ENCODE data around the gene THRAP3. TPM values are rescaled to one million over a fixed set of nuclear protein-coding genes. Genes with fewer than 3 reads are reported as not detected.

Gene THRAP3
- total RNA-seq, 2 donors from 2014 or later: 27.4 to 32.2 TPM

DNA sequence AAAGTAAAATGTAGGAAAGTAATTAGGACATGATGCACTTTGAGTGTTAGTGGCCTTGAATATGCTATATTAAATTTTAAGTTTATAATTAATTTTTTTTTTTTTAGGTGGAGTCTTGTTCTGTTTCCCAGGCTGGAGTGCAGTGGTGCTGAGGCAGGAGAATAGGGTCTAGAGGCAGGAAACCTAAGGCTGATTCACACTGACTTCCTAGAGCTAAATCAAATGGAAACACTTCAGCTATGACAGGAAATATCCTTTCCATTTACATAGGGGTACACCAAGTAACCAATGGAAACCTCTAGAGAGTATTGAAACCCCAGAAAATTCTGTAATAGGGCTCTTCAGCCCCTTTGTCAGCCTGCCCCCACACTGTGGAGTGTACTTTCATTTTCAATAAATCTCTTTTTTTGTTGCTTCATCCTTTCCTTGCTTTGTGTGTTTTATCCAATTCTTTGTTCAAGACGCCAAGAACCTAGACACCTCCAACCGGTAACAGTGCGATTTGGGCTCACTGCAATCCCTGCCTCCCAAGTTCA is 17.9 kb upstream of the THRAP3 start:
- no peak overlapping the region for H3K27ac ChIP-seq
- intact Hi-C loops (cut with DNase I): no loop called here
- no peak for DNase-seq
- no peaks in the 10 kb centered on the region for H3K27me3 ChIP-seq
- H3K4me3 ChIP-seq: no peak overlapping the region
- peaks cover 42% of the 10 kb centered on the region for H3K4me1 ChIP-seq
- 85 to 91% methylated on average over 3 of the region's 3 CpGs for WGBS, 2 donors
- no peak for TF ChIP-seq POLR2A (IDR thresholded peaks at IDR 0.05)
- TF ChIP-seq, protein P1, sequence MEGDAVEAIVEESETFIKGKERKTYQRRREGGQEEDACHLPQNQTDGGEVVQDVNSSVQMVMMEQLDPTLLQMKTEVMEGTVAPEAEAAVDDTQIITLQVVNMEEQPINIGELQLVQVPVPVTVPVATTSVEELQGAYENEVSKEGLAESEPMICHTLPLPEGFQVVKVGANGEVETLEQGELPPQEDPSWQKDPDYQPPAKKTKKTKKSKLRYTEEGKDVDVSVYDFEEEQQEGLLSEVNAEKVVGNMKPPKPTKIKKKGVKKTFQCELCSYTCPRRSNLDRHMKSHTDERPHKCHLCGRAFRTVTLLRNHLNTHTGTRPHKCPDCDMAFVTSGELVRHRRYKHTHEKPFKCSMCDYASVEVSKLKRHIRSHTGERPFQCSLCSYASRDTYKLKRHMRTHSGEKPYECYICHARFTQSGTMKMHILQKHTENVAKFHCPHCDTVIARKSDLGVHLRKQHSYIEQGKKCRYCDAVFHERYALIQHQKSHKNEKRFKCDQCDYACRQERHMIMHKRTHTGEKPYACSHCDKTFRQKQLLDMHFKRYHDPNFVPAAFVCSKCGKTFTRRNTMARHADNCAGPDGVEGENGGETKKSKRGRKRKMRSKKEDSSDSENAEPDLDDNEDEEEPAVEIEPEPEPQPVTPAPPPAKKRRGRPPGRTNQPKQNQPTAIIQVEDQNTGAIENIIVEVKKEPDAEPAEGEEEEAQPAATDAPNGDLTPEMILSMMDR (IDR thresholded peaks at IDR 0.05): no peak
- H3K36me3 ChIP-seq (replicated peaks in 1 of 2; ENCODE audit: insufficient read depth in 1 of 2, low read depth in 2 of 2): no peaks in the 10 kb centered on the region
- no peaks in the 10 kb centered on the region for H3K9me3 ChIP-seq
- ATAC-seq: no peak

DNA sequence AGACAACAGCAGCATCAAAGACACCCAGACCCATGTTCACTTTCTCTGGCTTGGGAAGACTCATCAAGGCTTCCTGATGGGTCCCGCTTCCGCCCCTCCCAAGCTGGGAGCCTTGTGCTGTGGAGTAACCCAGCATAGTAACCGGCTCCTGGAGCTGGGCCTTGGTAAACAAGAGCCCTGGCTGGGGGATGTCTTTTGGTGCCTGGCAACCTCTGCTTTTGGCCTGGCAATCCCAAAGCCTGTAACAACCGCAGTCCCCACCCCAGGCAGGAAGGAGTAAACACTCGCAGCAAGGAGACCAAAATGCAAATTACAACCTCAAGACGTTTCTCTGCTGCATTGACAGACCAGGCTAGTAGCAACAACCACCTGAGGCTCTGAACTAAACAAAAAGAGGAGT is 16.9 kb upstream of the THRAP3 start:
- H3K27me3 ChIP-seq: no peaks in the 10 kb centered on the region
- H3K36me3 ChIP-seq (replicated peaks in 1 of 2; ENCODE audit: insufficient read depth in 1 of 2, low read depth in 2 of 2): no peaks in the 10 kb centered on the region
- peaks cover 36% of the 10 kb centered on the region for H3K4me1 ChIP-seq
- peak; percentile 76 for ATAC-seq
- no peak overlapping the region for H3K4me3 ChIP-seq
- DNase-seq: peak; percentile 63 to 89 (median 78)
- no peak for TF ChIP-seq POLR2A (IDR thresholded peaks at IDR 0.05)
- TF ChIP-seq, protein P1 (IDR thresholded peaks at IDR 0.05): no peak
- H3K9me3 ChIP-seq: no peaks in the 10 kb centered on the region
- peak overlapping the region in 2 of 4 donors; percentile 43 to 48 for H3K27ac ChIP-seq
- WGBS, 2 donors: 16 to 21% methylated on average over 5 to 6 of the region's 6 CpGs
- intact Hi-C loops (cut with DNase I): no loop called here

DNA sequence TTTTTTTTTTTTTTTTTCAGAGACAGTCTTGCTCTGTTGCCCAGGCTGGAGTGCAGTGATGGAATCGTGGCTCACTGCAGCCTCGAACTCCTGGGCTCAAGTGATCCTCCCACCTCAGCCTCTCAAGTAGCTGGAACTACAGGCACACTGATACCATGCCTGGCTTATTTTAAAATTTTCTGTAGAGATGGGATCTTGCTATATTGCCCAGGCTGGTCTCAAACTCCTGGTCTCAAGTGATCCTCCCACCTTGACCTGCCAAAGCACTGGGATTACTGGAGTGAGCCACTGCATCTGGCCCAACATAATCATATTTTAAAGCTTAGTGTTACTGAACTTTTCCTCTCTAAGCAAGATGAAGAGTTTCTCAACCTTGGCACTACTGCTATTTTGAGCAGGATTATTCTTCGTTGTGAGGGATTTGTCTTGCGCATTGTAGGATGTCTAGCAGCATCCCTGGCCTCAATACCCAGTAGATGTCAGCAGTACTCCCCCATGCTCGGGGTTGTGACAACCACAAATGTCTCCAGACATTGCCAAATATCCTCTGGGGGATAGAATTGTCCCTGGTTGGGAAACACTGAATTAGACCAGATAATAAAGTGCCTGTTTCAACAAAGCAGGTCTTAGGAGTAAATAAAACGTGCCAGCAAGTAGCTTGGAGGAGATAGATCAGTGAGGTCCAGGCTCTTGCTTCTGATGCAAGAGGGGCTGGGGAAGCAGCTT is 15.1 kb upstream of the THRAP3 start:
- Histone ChIP-seq H3K27ac (no peak overlapping the region), H3K4me1 (peaks cover 23% of the 10 kb centered on the region), H3K4me3 (no peak overlapping the region), H3K9me3 (no peaks in the 10 kb centered on the region), H3K27me3 (no peaks in the 10 kb centered on the region), H3K36me3 (replicated peaks in 1 of 2; ENCODE audit: insufficient read depth in 1 of 2, low read depth in 2 of 2) (no peaks in the 10 kb centered on the region)
- TF ChIP-seq POLR2A (IDR thresholded peaks at IDR 0.05): no peak
- TF ChIP-seq, protein P1 (IDR thresholded peaks at IDR 0.05): no peak
- intact Hi-C loops (cut with DNase I): no loop called here
- DNase-seq (peak in 1 of 4 donors; percentile 16), ATAC-seq (no peak)
- WGBS, 2 donors: 61 to 65% methylated on average over 6 of the region's 6 CpGs

DNA sequence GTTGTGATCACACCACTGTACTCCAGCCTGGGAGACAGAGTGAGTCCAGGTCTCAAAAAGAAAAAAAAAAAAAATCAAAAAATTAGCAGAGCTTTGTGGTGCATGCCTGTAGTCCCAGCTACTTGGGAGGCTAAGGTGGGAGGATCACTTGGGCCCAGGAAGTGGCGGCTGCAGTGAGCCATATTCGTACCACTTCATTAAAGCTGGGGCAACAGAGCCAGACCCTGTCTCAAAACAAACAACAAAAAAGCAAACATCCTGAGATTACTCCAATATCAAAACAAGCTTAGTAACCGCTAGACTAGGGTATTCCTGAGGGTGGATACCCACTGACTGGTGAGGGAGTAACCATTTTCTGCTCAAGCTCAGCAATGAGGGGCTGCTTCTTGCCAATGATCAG is 12.9 kb upstream of the THRAP3 start:
- H3K4me1 ChIP-seq: peaks cover 12% of the 10 kb centered on the region
- no peak overlapping the region for H3K27ac ChIP-seq
- H3K27me3 ChIP-seq: no peaks in the 10 kb centered on the region
- H3K36me3 ChIP-seq (replicated peaks in 1 of 2; ENCODE audit: insufficient read depth in 1 of 2, low read depth in 2 of 2): no peaks in the 10 kb centered on the region
- no peak overlapping the region for H3K4me3 ChIP-seq
- 91 to 97% methylated on average over 2 to 3 of the region's 3 CpGs for WGBS, 2 donors
- no peak for DNase-seq
- H3K9me3 ChIP-seq: no peaks in the 10 kb centered on the region
- no peak for ATAC-seq
- intact Hi-C loops (cut with DNase I): no loop called here
- TF ChIP-seq, protein P1 (IDR thresholded peaks at IDR 0.05): no peak
- no peak for TF ChIP-seq POLR2A (IDR thresholded peaks at IDR 0.05)

DNA sequence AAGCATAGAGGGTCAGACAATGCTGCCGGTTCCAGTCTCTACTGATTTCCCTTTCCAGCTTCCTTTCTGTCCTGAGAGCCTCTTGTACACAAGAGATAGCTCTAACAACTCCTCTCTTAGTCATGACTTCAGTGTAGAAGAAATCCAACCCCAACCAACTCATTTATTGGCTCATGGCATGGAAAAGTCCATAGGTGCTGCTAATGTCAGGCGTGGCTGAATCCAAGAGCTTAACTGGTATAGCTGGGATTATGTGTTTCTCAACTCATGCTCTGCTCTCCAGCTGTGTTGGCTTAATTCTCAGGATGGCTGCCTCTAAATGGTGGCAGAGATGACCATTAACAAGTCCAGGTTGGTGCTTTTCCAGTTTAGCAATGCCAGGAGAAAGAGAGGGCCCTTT is 12.4 kb upstream of the THRAP3 start:
- 85 to 86% methylated on average over 2 of the region's 2 CpGs for WGBS, 2 donors
- ATAC-seq (no peak), DNase-seq (no peak)
- intact Hi-C loops (cut with DNase I): no loop called here
- Histone ChIP-seq H3K4me1 (peaks cover 12% of the 10 kb centered on the region), H3K4me3 (no peak overlapping the region), H3K36me3 (replicated peaks in 1 of 2; ENCODE audit: insufficient read depth in 1 of 2, low read depth in 2 of 2) (no peaks in the 10 kb centered on the region), H3K9me3 (no peaks in the 10 kb centered on the region), H3K27ac (no peak overlapping the region), H3K27me3 (no peaks in the 10 kb centered on the region)
- TF ChIP-seq POLR2A (IDR thresholded peaks at IDR 0.05): no peak
- TF ChIP-seq, protein P1 (IDR thresholded peaks at IDR 0.05): no peak

Measured in body of pancreas (tissue), 4 donors.